GM12878 (cell line): ENCODE data around the gene AGAP2.

ENCODE experiments used
- DPF2 ChIP-seq: fragments of 450-650 bp; IDR thresholded peaks from 2 replicates; pipeline ENCODE4 v1.6.1; 2017; ENCODE audit warnings: mild to moderate bottlenecking
- EP300 ChIP-seq, 2 experiments: fragments of 150-350 bp in 1 of 2; IDR thresholded peaks; 2 replicates each; pipeline ENCODE4 v1.6.1; 2011 to 2012; ENCODE audit warnings: low read depth in 2 of 2, low read length in 2 of 2, borderline replicate concordance in 1 of 2, improper control_type of control experiment in 1 of 2, inconsistent platforms in 1 of 2; ENCODE audit not compliant: control insufficient read depth in 1 of 2
- POLR2AphosphoS5 ChIP-seq: IDR thresholded peaks from 2 replicates; pipeline ENCODE4 v1.6.1; 2011; ENCODE audit warnings: mild to moderate bottlenecking, low read length, inconsistent platforms
- RAD21 ChIP-seq: IDR thresholded peaks from 2 replicates; pipeline ENCODE4 v1.6.1; 2011; ENCODE audit warnings: mild to moderate bottlenecking, low read depth, low read length, moderate library complexity; ENCODE audit not compliant: insufficient read depth
- SP1 ChIP-seq: IDR thresholded peaks from one replicate; pipeline ENCODE4 v1.6.1; 2011; ENCODE audit warnings: low read depth, low read length
- TF ChIP-seq, protein P1 (sequence below), 3 experiments: IDR thresholded peaks in 2 of 3; conservative IDR thresholded peaks in 1 of 3; 2 replicates each; pipeline ENCODE4 v1.5.1; 2011; ENCODE audit warnings: low read depth in 3 of 3, low read length in 3 of 3, mild to moderate bottlenecking in 3 of 3, control low read depth in 2 of 3, moderate library complexity in 2 of 3, inconsistent platforms in 1 of 3, mixed read lengths in 1 of 3; ENCODE audit not compliant: control insufficient read depth in 2 of 3, insufficient read depth in 1 of 3; ENCODE audit errors: extremely low read depth in 1 of 3

DNA sequence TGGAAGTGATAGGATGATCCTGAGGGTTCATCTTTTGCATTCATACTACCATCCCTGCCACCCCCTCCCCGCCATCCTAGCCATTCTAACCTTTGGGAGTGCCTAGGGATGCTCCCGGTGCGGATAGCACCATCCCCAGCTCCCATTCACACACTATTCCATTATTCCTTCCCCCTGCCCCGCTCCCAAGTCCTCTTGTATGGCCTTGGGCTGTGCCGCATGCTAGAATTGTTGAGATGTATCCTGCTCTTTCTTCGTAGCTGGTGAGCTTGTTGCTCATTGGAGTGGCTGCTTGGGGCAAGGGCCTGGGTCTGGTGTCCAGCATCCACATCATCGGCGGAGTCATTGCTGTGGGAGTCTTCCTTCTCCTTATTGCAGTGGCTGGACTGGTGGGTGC is 6.9 kb upstream of the AGAP2 start:
- TF ChIP-seq SP1 = no peak
- no peak for TF ChIP-seq DPF2
- TF ChIP-seq, protein P1, sequence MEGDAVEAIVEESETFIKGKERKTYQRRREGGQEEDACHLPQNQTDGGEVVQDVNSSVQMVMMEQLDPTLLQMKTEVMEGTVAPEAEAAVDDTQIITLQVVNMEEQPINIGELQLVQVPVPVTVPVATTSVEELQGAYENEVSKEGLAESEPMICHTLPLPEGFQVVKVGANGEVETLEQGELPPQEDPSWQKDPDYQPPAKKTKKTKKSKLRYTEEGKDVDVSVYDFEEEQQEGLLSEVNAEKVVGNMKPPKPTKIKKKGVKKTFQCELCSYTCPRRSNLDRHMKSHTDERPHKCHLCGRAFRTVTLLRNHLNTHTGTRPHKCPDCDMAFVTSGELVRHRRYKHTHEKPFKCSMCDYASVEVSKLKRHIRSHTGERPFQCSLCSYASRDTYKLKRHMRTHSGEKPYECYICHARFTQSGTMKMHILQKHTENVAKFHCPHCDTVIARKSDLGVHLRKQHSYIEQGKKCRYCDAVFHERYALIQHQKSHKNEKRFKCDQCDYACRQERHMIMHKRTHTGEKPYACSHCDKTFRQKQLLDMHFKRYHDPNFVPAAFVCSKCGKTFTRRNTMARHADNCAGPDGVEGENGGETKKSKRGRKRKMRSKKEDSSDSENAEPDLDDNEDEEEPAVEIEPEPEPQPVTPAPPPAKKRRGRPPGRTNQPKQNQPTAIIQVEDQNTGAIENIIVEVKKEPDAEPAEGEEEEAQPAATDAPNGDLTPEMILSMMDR (IDR thresholded peaks at IDR 0.05 in 2 of 3, conservative IDR thresholded peaks at IDR 0.05 in 1 of 3; ENCODE audit: control insufficient read depth in 2 of 3, extremely low read depth in 1 of 3, insufficient read depth in 1 of 3, low read depth in 3 of 3, low read length in 3 of 3) = no peak
- TF ChIP-seq EP300 (IDR thresholded peaks at IDR 0.05; ENCODE audit: borderline replicate concordance in 1 of 2, control insufficient read depth in 1 of 2, low read depth in 2 of 2, low read length in 2 of 2) = no peak
- no peak for TF ChIP-seq RAD21
- TF ChIP-seq POLR2AphosphoS5 = no peak
